Activated CD4-positive, alpha-beta memory T cell treated with anti-CD3 and anti-CD28 coated beads, Interleukin-2, amount 10 ng/mL, durations not matched to agents 7 days and 5 days (primary cell): ENCODE measurements around the gene MAP2K1. TPM values are rescaled to one million over a fixed set of nuclear protein-coding genes. Genes with fewer than 3 reads are reported as not detected.
"Not testable (repeated sequence)": the region's sequence is repeated elsewhere in the genome, so short reads cannot be mapped to it uniquely, and the experiment has no call there.

ENCODE experiments used
- CTCF ChIA-PET: fragments of 350-600 bp; sonication (Branson Sonifier 250); formaldehyde crosslinking; loops from one replicate; lab custom pipeline; 2021; ENCODE audit warnings: antibody characterized with exemption, inconsistent platforms; lab: Charles Lee
- POLR2A ChIA-PET: fragments of 350-600 bp; sonication (Branson Sonifier 250); formaldehyde crosslinking; loops from one replicate; lab custom pipeline; 2021; ENCODE audit warnings: antibody characterized with exemption; lab: Charles Lee
- DNase-seq: peaks from one replicate; pipeline ENCODE4 v3.0.0-alpha.2; 2020
- H3K27ac Mint-ChIP-seq: one replicate; pipeline ENCODE4 v1.8.0; 2021; ENCODE audit warnings: mild to moderate bottlenecking, mixed read lengths
- H3K27me3 Mint-ChIP-seq: one replicate; pipeline ENCODE4 v1.8.0; 2021; ENCODE audit warnings: mixed read lengths
- H3K36me3 Mint-ChIP-seq: one replicate; pipeline ENCODE4 v1.8.0; 2021; ENCODE audit warnings: low read depth, mixed read lengths
- H3K4me1 Mint-ChIP-seq: one replicate; pipeline ENCODE4 v1.8.0; 2021; ENCODE audit warnings: mixed read lengths
- H3K4me3 Mint-ChIP-seq: one replicate; pipeline ENCODE4 v1.8.0; 2021; ENCODE audit warnings: mild to moderate bottlenecking, mixed read lengths
- H3K9me3 Mint-ChIP-seq: one replicate; pipeline ENCODE4 v1.8.0; 2021; ENCODE audit warnings: mixed read lengths
- total RNA-seq, 2 experiments: library from RNA; stranded (reverse); gene quantifications; one replicate each; pipeline ENCODE4 v1.2.3, GENCODE V29; 2021

Gene MAP2K1
- total RNA-seq, 2 experiments from 2014 or later = 87.6 to 89.0 TPM

GRCh38 chr15:66502491-66502890 lies 115.8 kb downstream of the MAP2K1 start:
- H3K4me1 Mint-ChIP-seq = peaks cover 71% of the 10 kb centered on the region
- no peaks in the 10 kb centered on the region for H3K27me3 Mint-ChIP-seq
- CTCF ChIA-PET = no interaction called here
- H3K4me3 Mint-ChIP-seq = peak overlapping the region; percentile 92
- H3K9me3 Mint-ChIP-seq = no peaks in the 10 kb centered on the region
- POLR2A ChIA-PET = interaction anchor here (1.8 to 3.9 kb wide), 2 partner anchors 32 to 115 kb away, joined by 5 to 64 read pairs; partner anchors contain the start of gene MAP2K1
- peak overlapping the region; percentile 96 for H3K27ac Mint-ChIP-seq
- no peak for DNase-seq
- peaks cover 67% of the 10 kb centered on the region for H3K36me3 Mint-ChIP-seq

GRCh38 chr15:66503041-66503648 lies 116.4 kb downstream of the MAP2K1 start:
- CTCF ChIA-PET = interaction anchor here (1.3 kb wide), 1 partner anchor 11 kb away, joined by 4 read pairs; no protein-coding TSS in a partner anchor
- peaks cover 71% of the 10 kb centered on the region for H3K4me1 Mint-ChIP-seq
- not testable (repeated sequence) for H3K27me3 Mint-ChIP-seq

GRCh38 chr15:66503780-66504562 lies 117.3 kb downstream of the MAP2K1 start:
- H3K27ac Mint-ChIP-seq = peak overlapping the region; percentile 96
- H3K36me3 Mint-ChIP-seq = peaks cover 55% of the 10 kb centered on the region
- POLR2A ChIA-PET = interaction anchor here (0.6 to 3.9 kb wide), 14 partner anchors 9 to 925 kb away, joined by 3 to 64 read pairs (median 5); partner anchors contain the start of genes DIS3L, MAP2K1 and TIPIN
- no peaks in the 10 kb centered on the region for H3K27me3 Mint-ChIP-seq
- H3K9me3 Mint-ChIP-seq = no peaks in the 10 kb centered on the region
- H3K4me1 Mint-ChIP-seq = peaks cover 69% of the 10 kb centered on the region
- no peak for DNase-seq
- CTCF ChIA-PET = interaction anchor here (0.6 to 1.3 kb wide), 3 partner anchors 10 to 118 kb away, joined by 3 to 4 read pairs (median 3); no protein-coding TSS in a partner anchor
- peak overlapping the region; percentile 92 for H3K4me3 Mint-ChIP-seq

More at GRCh38 chr15:66503041-66503648, 116.4 kb downstream of the MAP2K1 start:
- peaks cover 61% of the 10 kb centered on the region for H3K36me3 Mint-ChIP-seq
- DNase-seq, H3K9me3 Mint-ChIP-seq: not testable (repeated sequence)
- peak overlapping the region; percentile 96 for H3K27ac Mint-ChIP-seq
- peak overlapping the region; percentile 92 for H3K4me3 Mint-ChIP-seq
- POLR2A ChIA-PET = interaction anchor here (0.9 to 3.9 kb wide), 7 partner anchors 28 to 711 kb away, joined by 3 to 64 read pairs (median 5); partner anchors contain the start of genes DIS3L, MAP2K1 and TIPIN

- H3K4me1 Mint-ChIP-seq = peaks cover 66% of the 10 kb centered on the region
- peak; percentile 84 for DNase-seq
- POLR2A ChIA-PET = interaction anchor here (0.5 to 3.9 kb wide), 35 partner anchors 8 to 1611 kb away, joined by 3 to 64 read pairs (median 4); partner anchors contain the start of genes DIS3L, MAP2K1, RNU5B-1 and SNAPC5
Measured at GRCh38 chr15:66504563-66505429, 118.1 kb downstream of the MAP2K1 start, which contains the start of the genes RPL4 and ZWILCH. TSS of gene RPL4 (minus strand) at chr15:66504855. CDS start at chr15:66504790, 65 bp downstream. TSS of gene ZWILCH (plus strand) at chr15:66505326. CDS start at chr15:66505339, 13 bp downstream.

GRCh38 chr15:66505430-66505811 lies 118.7 kb downstream of the MAP2K1 start:
- DNase-seq = no peak
- H3K27me3 Mint-ChIP-seq = no peaks in the 10 kb centered on the region
- peak overlapping the region; percentile 96 for H3K27ac Mint-ChIP-seq
- peaks cover 46% of the 10 kb centered on the region for H3K36me3 Mint-ChIP-seq
- H3K9me3 Mint-ChIP-seq = no peaks in the 10 kb centered on the region
- ChIA-PET CTCF (interaction anchor here (1.2 to 2.9 kb wide), 3 partner anchors 7 to 211 kb away, joined by 3 to 12 read pairs (median 4); partner anchors contain the start of genes MAP2K1 and SNAPC5), POLR2A (interaction anchor here (0.6 to 3.9 kb wide), 33 partner anchors 8 to 1612 kb away, joined by 3 to 64 read pairs (median 4); partner anchors contain the start of genes DIS3L, INTS14, MAP2K1 and RNU5B-1)
- H3K4me1 Mint-ChIP-seq = peaks cover 60% of the 10 kb centered on the region
- H3K4me3 Mint-ChIP-seq = peak overlapping the region; percentile 92

More at GRCh38 chr15:66504563-66505429, 118.1 kb downstream of the MAP2K1 start, which contains the start of the genes RPL4 and ZWILCH:
- Mint-ChIP-seq H3K27me3 (no peaks in the 10 kb centered on the region), H3K4me3 (peak within 1 kb of the TSS; percentile 92), H3K36me3 (peaks cover 53% of the 10 kb centered on the region), H3K27ac (peak within 1 kb of the TSS; percentile 96), H3K9me3 (no peaks in the 10 kb centered on the region)
- CTCF ChIA-PET = interaction anchor here (1.1 to 2.9 kb wide), 5 partner anchors 6 to 210 kb away, joined by 3 to 12 read pairs (median 4); partner anchors contain the start of genes MAP2K1 and SNAPC5

- peak overlapping the region; percentile 92 for H3K4me3 Mint-ChIP-seq
- POLR2A ChIA-PET = interaction anchor here (0.9 to 3.9 kb wide), 23 partner anchors 7 to 1200 kb away, joined by 3 to 64 read pairs (median 4); partner anchors contain the start of genes DIS3L, INTS14, MAP2K1 and RNU5B-1
- H3K9me3 Mint-ChIP-seq = no peaks in the 10 kb centered on the region
- H3K27ac Mint-ChIP-seq = peak overlapping the region; percentile 96
- H3K4me1 Mint-ChIP-seq = peaks cover 56% of the 10 kb centered on the region
- no peaks in the 10 kb centered on the region for H3K27me3 Mint-ChIP-seq
- CTCF ChIA-PET = interaction anchor here (1.2 to 2.9 kb wide), 3 partner anchors 8 to 211 kb away, joined by 3 to 12 read pairs (median 4); partner anchors contain the start of genes MAP2K1 and SNAPC5
- H3K36me3 Mint-ChIP-seq = peaks cover 46% of the 10 kb centered on the region
- DNase-seq = no peak
Measured at GRCh38 chr15:66505818-66506217, 119.1 kb downstream of the MAP2K1 start.

GRCh38 chr15:66508293-66508883 lies 121.7 kb downstream of the MAP2K1 start:
- H3K27me3 Mint-ChIP-seq = no peaks in the 10 kb centered on the region
- no peak for DNase-seq
- ChIA-PET POLR2A (interaction anchor here (1.2 to 1.3 kb wide), 2 partner anchors 120 to 217 kb away, joined by 3 read pairs; no protein-coding TSS in a partner anchor), CTCF (interaction anchor here (0.7 to 1.8 kb wide), 2 partner anchors 9 to 722 kb away, joined by 3 to 5 read pairs; no protein-coding TSS in a partner anchor)
- H3K36me3 Mint-ChIP-seq = peaks cover 21% of the 10 kb centered on the region
- H3K4me1 Mint-ChIP-seq = peaks cover 33% of the 10 kb centered on the region
- peak overlapping the region; percentile 36 for H3K27ac Mint-ChIP-seq
- H3K9me3 Mint-ChIP-seq = no peaks in the 10 kb centered on the region
- no peak overlapping the region for H3K4me3 Mint-ChIP-seq

GRCh38 chr15:66514586-66514985 lies 127.9 kb downstream of the MAP2K1 start:
- ChIA-PET CTCF (no interaction called here), POLR2A (no interaction called here)
- DNase-seq = no peak
- H3K27me3 Mint-ChIP-seq = no peaks in the 10 kb centered on the region
- H3K4me3 Mint-ChIP-seq = no peak overlapping the region
- no peak overlapping the region for H3K27ac Mint-ChIP-seq
- H3K36me3 Mint-ChIP-seq = peaks cover 36% of the 10 kb centered on the region
- no peaks in the 10 kb centered on the region for H3K9me3 Mint-ChIP-seq
- H3K4me1 Mint-ChIP-seq = no peaks in the 10 kb centered on the region

GRCh38 chr15:66515901-66516322 lies 129.2 kb downstream of the MAP2K1 start:
- no peaks in the 10 kb centered on the region for H3K4me1 Mint-ChIP-seq
- CTCF ChIA-PET = no interaction called here
- peaks cover 32% of the 10 kb centered on the region for H3K36me3 Mint-ChIP-seq
- no peaks in the 10 kb centered on the region for H3K9me3 Mint-ChIP-seq
- no peak for DNase-seq
- no peak overlapping the region for H3K27ac Mint-ChIP-seq
- H3K4me3 Mint-ChIP-seq = no peak overlapping the region
- no peaks in the 10 kb centered on the region for H3K27me3 Mint-ChIP-seq
- POLR2A ChIA-PET = no interaction called here

- ChIA-PET POLR2A (interaction anchor here (0.6 kb wide), 1 partner anchor 1011 kb away, joined by 3 read pairs; no protein-coding TSS in a partner anchor), CTCF (interaction anchor here (1.0 kb wide), 1 partner anchor 19 kb away, joined by 3 read pairs; no protein-coding TSS in a partner anchor)
- DNase-seq = no peak
- no peaks in the 10 kb centered on the region for H3K9me3 Mint-ChIP-seq
- H3K36me3 Mint-ChIP-seq = peaks cover 41% of the 10 kb centered on the region
- H3K4me1 Mint-ChIP-seq = peaks cover 9% of the 10 kb centered on the region
- no peak overlapping the region for H3K27ac Mint-ChIP-seq
- no peaks in the 10 kb centered on the region for H3K27me3 Mint-ChIP-seq
- no peak overlapping the region for H3K4me3 Mint-ChIP-seq
Measured at GRCh38 chr15:66523926-66524325, 137.2 kb downstream of the MAP2K1 start.

GRCh38 chr15:66524838-66525237 lies 138.1 kb downstream of the MAP2K1 start:
- H3K27me3 Mint-ChIP-seq = no peaks in the 10 kb centered on the region
- CTCF ChIA-PET = interaction anchor here (1.0 kb wide), 1 partner anchor 18 kb away, joined by 3 read pairs; no protein-coding TSS in a partner anchor

More at GRCh38 chr15:66524838-66525237, 138.1 kb downstream of the MAP2K1 start:
- Mint-ChIP-seq H3K27ac (no peak overlapping the region), H3K9me3 (no peaks in the 10 kb centered on the region), H3K36me3 (peaks cover 46% of the 10 kb centered on the region), H3K4me1 (peaks cover 9% of the 10 kb centered on the region), H3K4me3 (no peak overlapping the region)
- DNase-seq = no peak
- POLR2A ChIA-PET = no interaction called here
